SJCRH30 (cell line): Measurements from ENCODE around the gene ZBTB33. TPM values are rescaled to one million over a fixed set of nuclear protein-coding genes. Genes with fewer than 3 reads are reported as not detected.

Experiments used
- DNase-seq, 2 experiments: peaks; one replicate each; pipeline ENCODE4 v3.0.0-alpha.2; 2015 to 2020
- H3K27ac ChIP-seq: fragments of 250-450 bp; sonication (Bioruptor Pico); 2 replicates; pipeline ENCODE4 v1.5.1; 2020; ENCODE audit warnings: mild to moderate bottlenecking, moderate library complexity
- H3K27me3 ChIP-seq: fragments of 250-450 bp; sonication (Bioruptor Pico); 2 replicates; pipeline ENCODE4 v1.5.1; 2020; ENCODE audit warnings: mild to moderate bottlenecking, moderate library complexity
- H3K36me3 ChIP-seq: fragments of 250-450 bp; sonication (Bioruptor Pico); 2 replicates; pipeline ENCODE4 v1.5.1; 2020; ENCODE audit warnings: mild to moderate bottlenecking, moderate library complexity
- H3K4me1 ChIP-seq: fragments of 250-450 bp; sonication (Bioruptor Pico); 2 replicates; pipeline ENCODE4 v1.5.1; 2020; ENCODE audit warnings: mild to moderate bottlenecking, moderate library complexity
- H3K4me3 ChIP-seq: fragments of 250-450 bp; sonication (Bioruptor Pico); 2 replicates; pipeline ENCODE4 v1.5.1; 2020; ENCODE audit warnings: mild to moderate bottlenecking, moderate library complexity
- H3K9me3 ChIP-seq: fragments of 250-450 bp; sonication (Bioruptor Pico); replicated peaks from 2 replicates; pipeline ENCODE4 v1.5.1; 2020; ENCODE audit warnings: mild to moderate bottlenecking, moderate library complexity
- total RNA-seq: library from RNA; depleted of rRNA; stranded (reverse); fragments of >200 nt; shearing (Covaris generic); gene quantifications from 2 replicates; pipeline ENCODE4 v1.2.3, GENCODE V29; 2014

ZBTB33 gene
- total RNA-seq, 1 experiment from 2014 or later = 70.5 TPM

- Histone ChIP-seq H3K4me1 (no peaks in the 10 kb centered on the region), H3K27ac (no peak overlapping the region), H3K36me3 (no peaks in the 10 kb centered on the region), H3K4me3 (no peak overlapping the region), H3K27me3 (peaks cover 22% of the 10 kb centered on the region), H3K9me3 (no peaks in the 10 kb centered on the region)
- DNase-seq = no peak
Observed at GRCh38 chrX:120282697-120283096, 32.1 kb downstream of the ZBTB33 start.

- H3K9me3 ChIP-seq = no peaks in the 10 kb centered on the region
- no peak overlapping the region for H3K27ac ChIP-seq
- no peaks in the 10 kb centered on the region for H3K4me1 ChIP-seq
- H3K36me3 ChIP-seq = no peaks in the 10 kb centered on the region
- H3K27me3 ChIP-seq = peaks cover 22% of the 10 kb centered on the region; the same call in 1 of the 2 replicates
- H3K4me3 ChIP-seq = no peak overlapping the region
- no peak for DNase-seq
Observed at GRCh38 chrX:120286733-120287512, 36.3 kb downstream of the ZBTB33 start.

GRCh38 chrX:120287513-120288112 lies 37.0 kb downstream of the ZBTB33 start:
- no peak for DNase-seq
- H3K27me3 ChIP-seq = peaks cover 24% of the 10 kb centered on the region; the same call in 1 of the 2 replicates
- H3K9me3 ChIP-seq = no peaks in the 10 kb centered on the region
- H3K27ac ChIP-seq = no peak overlapping the region
- no peaks in the 10 kb centered on the region for H3K36me3 ChIP-seq
- no peak overlapping the region for H3K4me3 ChIP-seq
- H3K4me1 ChIP-seq = no peaks in the 10 kb centered on the region

GRCh38 chrX:120290107-120290506 lies 39.5 kb downstream of the ZBTB33 start:
- no peaks in the 10 kb centered on the region for H3K4me1 ChIP-seq
- no peak overlapping the region for H3K27ac ChIP-seq
- no peak for DNase-seq
- H3K27me3 ChIP-seq = peaks cover 20% of the 10 kb centered on the region; the same call in 1 of the 2 replicates
- H3K4me3 ChIP-seq = no peak overlapping the region
- H3K36me3 ChIP-seq = no peaks in the 10 kb centered on the region
- no peaks in the 10 kb centered on the region for H3K9me3 ChIP-seq

- no peak for DNase-seq
- H3K27ac ChIP-seq = no peak overlapping the region
- no peak overlapping the region for H3K4me3 ChIP-seq
- H3K9me3 ChIP-seq = no peaks in the 10 kb centered on the region
- H3K27me3 ChIP-seq = peaks cover 9% of the 10 kb centered on the region; the same call in 1 of the 2 replicates
- no peaks in the 10 kb centered on the region for H3K4me1 ChIP-seq
- H3K36me3 ChIP-seq = no peaks in the 10 kb centered on the region
Observed at GRCh38 chrX:120291211-120291610, 40.6 kb downstream of the ZBTB33 start.

- Histone ChIP-seq H3K27me3 (peaks cover 4% of the 10 kb centered on the region; the same call in 1 of the 2 replicates), H3K27ac (no peak overlapping the region), H3K4me1 (no peaks in the 10 kb centered on the region), H3K36me3 (no peaks in the 10 kb centered on the region), H3K4me3 (no peak overlapping the region), H3K9me3 (no peaks in the 10 kb centered on the region)
- no peak for DNase-seq
Observed at GRCh38 chrX:120293015-120293414, 42.4 kb downstream of the ZBTB33 start.

GRCh38 chrX:120294651-120295050 lies 44.0 kb downstream of the ZBTB33 start:
- no peaks in the 10 kb centered on the region for H3K36me3 ChIP-seq
- H3K4me1 ChIP-seq = no peaks in the 10 kb centered on the region
- peaks cover 4% of the 10 kb centered on the region; the same call in 1 of the 2 replicates for H3K27me3 ChIP-seq
- H3K27ac ChIP-seq = no peak overlapping the region
- no peak overlapping the region for H3K4me3 ChIP-seq
- H3K9me3 ChIP-seq = no peaks in the 10 kb centered on the region
- no peak for DNase-seq

- DNase-seq = no peak
- Histone ChIP-seq H3K27me3 (0 out of 2 replicates have a peak, but pooled peaks cover 6% of the 10 kb centered on the region), H3K36me3 (no peaks in the 10 kb centered on the region), H3K4me1 (no peaks in the 10 kb centered on the region), H3K4me3 (no peak overlapping the region), H3K9me3 (no peaks in the 10 kb centered on the region), H3K27ac (no peak overlapping the region)
Observed at GRCh38 chrX:120297923-120298322, 47.3 kb downstream of the ZBTB33 start.

GRCh38 chrX:120299928-120300327 lies 49.3 kb downstream of the ZBTB33 start:
- no peak for DNase-seq
- Histone ChIP-seq H3K27me3 (peaks cover 9% of the 10 kb centered on the region; the same call in 1 of the 2 replicates), H3K4me3 (no peak overlapping the region), H3K9me3 (no peaks in the 10 kb centered on the region), H3K36me3 (no peaks in the 10 kb centered on the region), H3K27ac (no peak overlapping the region), H3K4me1 (no peaks in the 10 kb centered on the region)

GRCh38 chrX:120301497-120301896 lies 50.9 kb downstream of the ZBTB33 start:
- H3K27me3 ChIP-seq = peaks cover 9% of the 10 kb centered on the region; the same call in 1 of the 2 replicates
- DNase-seq = no peak
- H3K9me3 ChIP-seq = no peaks in the 10 kb centered on the region
- no peak overlapping the region for H3K27ac ChIP-seq
- H3K4me3 ChIP-seq = no peak overlapping the region
- H3K4me1 ChIP-seq = no peaks in the 10 kb centered on the region
- H3K36me3 ChIP-seq = no peaks in the 10 kb centered on the region

- H3K4me1 ChIP-seq = no peaks in the 10 kb centered on the region
- peaks cover 9% of the 10 kb centered on the region; the same call in 1 of the 2 replicates for H3K27me3 ChIP-seq
- DNase-seq = no peak
Observed at GRCh38 chrX:120301960-120302359, 51.3 kb downstream of the ZBTB33 start.

GRCh38 chrX:120302434-120302833 lies 51.8 kb downstream of the ZBTB33 start:
- H3K4me1 ChIP-seq = no peaks in the 10 kb centered on the region
- H3K9me3 ChIP-seq = no peaks in the 10 kb centered on the region
- no peak overlapping the region for H3K27ac ChIP-seq
- no peaks in the 10 kb centered on the region for H3K36me3 ChIP-seq
- peaks cover 9% of the 10 kb centered on the region; the same call in 1 of the 2 replicates for H3K27me3 ChIP-seq
- H3K4me3 ChIP-seq = no peak overlapping the region
- DNase-seq = no peak

More at GRCh38 chrX:120301960-120302359, 51.3 kb downstream of the ZBTB33 start:
- H3K4me3 ChIP-seq = no peak overlapping the region
- no peaks in the 10 kb centered on the region for H3K9me3 ChIP-seq
- H3K36me3 ChIP-seq = no peaks in the 10 kb centered on the region
- H3K27ac ChIP-seq = no peak overlapping the region

- H3K4me3 ChIP-seq = no peak overlapping the region
- no peaks in the 10 kb centered on the region for H3K36me3 ChIP-seq
- no peaks in the 10 kb centered on the region for H3K4me1 ChIP-seq
Observed at GRCh38 chrX:120304256-120304655, 53.6 kb downstream of the ZBTB33 start.

GRCh38 chrX:120305531-120306141 lies 55.0 kb downstream of the ZBTB33 start:
- Histone ChIP-seq H3K27ac (no peak overlapping the region), H3K27me3 (peaks cover 9% of the 10 kb centered on the region; the same call in 1 of the 2 replicates), H3K36me3 (no peaks in the 10 kb centered on the region), H3K4me3 (no peak overlapping the region), H3K9me3 (no peaks in the 10 kb centered on the region), H3K4me1 (no peaks in the 10 kb centered on the region)
- DNase-seq = no peak

More at GRCh38 chrX:120304256-120304655, 53.6 kb downstream of the ZBTB33 start:
- H3K27me3 ChIP-seq = peaks cover 9% of the 10 kb centered on the region; the same call in 1 of the 2 replicates
- H3K9me3 ChIP-seq = no peaks in the 10 kb centered on the region
- no peak for DNase-seq
- H3K27ac ChIP-seq = no peak overlapping the region

GRCh38 chrX:120306630-120307029 lies 56.0 kb downstream of the ZBTB33 start:
- no peak for DNase-seq
- Histone ChIP-seq H3K27ac (no peak overlapping the region), H3K27me3 (peaks cover 8% of the 10 kb centered on the region; the same call in 1 of the 2 replicates), H3K36me3 (no peaks in the 10 kb centered on the region), H3K4me1 (no peaks in the 10 kb centered on the region), H3K9me3 (no peaks in the 10 kb centered on the region), H3K4me3 (no peak overlapping the region)
